ENCODE measurements around the gene OGDHL.

GRCh38 chr10:49700997-49701396 is 61.1 kb downstream of the OGDHL start:
- TF ChIP-seq CTCF (IDR thresholded peaks at IDR 0.05), result no peak
- no peak for TF ChIP-seq POLR2A (IDR thresholded peaks at IDR 0.05)
